ENCODE results near the gene MYO1B.

The MYO1B gene

GRCh38 chr2:191215230-191215629 lies 30.0 kb upstream of the MYO1B start:
- H3K4me3 ChIP-seq (ENCODE audit: low read depth, low read length), result no peak overlapping the region
- DNase-seq (ENCODE audit: low read depth), result no peak
- no peak for TF ChIP-seq CTCF (IDR thresholded peaks at IDR 0.05; ENCODE audit: control insufficient read depth, extremely low read depth, insufficient read depth)

GRCh38 chr2:191215666-191216065 lies 29.5 kb upstream of the MYO1B start:
- TF ChIP-seq CTCF (IDR thresholded peaks at IDR 0.05; ENCODE audit: control insufficient read depth, extremely low read depth, insufficient read depth), result no peak
- no peak overlapping the region for H3K4me3 ChIP-seq (ENCODE audit: low read depth, low read length)
- peak; percentile 21 for DNase-seq (ENCODE audit: low read depth)

- no peak for TF ChIP-seq CTCF (IDR thresholded peaks at IDR 0.05; ENCODE audit: control insufficient read depth, extremely low read depth, insufficient read depth)
- no peak overlapping the region for H3K4me3 ChIP-seq (ENCODE audit: low read depth, low read length)
- DNase-seq (ENCODE audit: low read depth), result peak; percentile 26
Observed at GRCh38 chr2:191217580-191217979, 27.6 kb upstream of the MYO1B start.

- no peak for DNase-seq (ENCODE audit: low read depth)
- TF ChIP-seq CTCF (IDR thresholded peaks at IDR 0.05; ENCODE audit: control insufficient read depth, extremely low read depth, insufficient read depth), result peak; percentile 23; the same call in 1 of the 2 replicates
- no peak overlapping the region for H3K4me3 ChIP-seq (ENCODE audit: low read depth, low read length)
Observed at GRCh38 chr2:191218292-191218898, 26.8 kb upstream of the MYO1B start.

- TF ChIP-seq CTCF (IDR thresholded peaks at IDR 0.05; ENCODE audit: control insufficient read depth, extremely low read depth, insufficient read depth), result no peak
- no peak for DNase-seq (ENCODE audit: low read depth)
- H3K4me3 ChIP-seq (ENCODE audit: low read depth, low read length), result no peak overlapping the region
Observed at GRCh38 chr2:191220671-191221070, 24.5 kb upstream of the MYO1B start.

- no peak overlapping the region for H3K4me3 ChIP-seq (ENCODE audit: low read depth, low read length)
- no peak for DNase-seq (ENCODE audit: low read depth)
- no peak for TF ChIP-seq CTCF (IDR thresholded peaks at IDR 0.05; ENCODE audit: control insufficient read depth, extremely low read depth, insufficient read depth)
Observed at GRCh38 chr2:191221666-191222065, 23.5 kb upstream of the MYO1B start.

GRCh38 chr2:191222507-191222906 lies 22.7 kb upstream of the MYO1B start:
- H3K4me3 ChIP-seq (ENCODE audit: low read depth, low read length), result no peak overlapping the region
- TF ChIP-seq CTCF (IDR thresholded peaks at IDR 0.05; ENCODE audit: control insufficient read depth, extremely low read depth, insufficient read depth), result no peak
- no peak for DNase-seq (ENCODE audit: low read depth)
